SK-N-SH treated with all-trans-retinoic acid at 6 μM for 48 hours (cell line): ENCODE data around the gene SLC37A1.

Experiments used
- ATAC-seq: fragments of 200-7000 bp; cut with Tn5 transposase; 3 replicates; pipeline ENCODE4 v1.9.1; 2020; ENCODE audit warnings: mild to moderate bottlenecking, moderate library complexity
- ARNTL ChIP-seq: fragments of 450-650 bp; formaldehyde crosslinking; IDR thresholded peaks from 2 replicates; pipeline ENCODE4 v1.5.0; 2020; ENCODE audit warnings: low read depth, mild to moderate bottlenecking, moderate library complexity, borderline replicate concordance
- BACH2 ChIP-seq: fragments of 250-450 bp; sonication (Bioruptor Pico); IDR thresholded peaks from 2 replicates; pipeline ENCODE4 v1.9.0; 2021; ENCODE audit warnings: mild to moderate bottlenecking, borderline replicate concordance
- CSDC2 ChIP-seq: fragments of 250-450 bp; sonication (Bioruptor Pico); IDR thresholded peaks from 2 replicates; pipeline ENCODE4 v1.5.0; 2020; ENCODE audit warnings: mild to moderate bottlenecking, moderate library complexity
- ESRRG ChIP-seq: fragments of 250-450 bp; sonication (Bioruptor Pico); IDR thresholded peaks from 2 replicates; pipeline ENCODE4 v1.6.1; 2021; ENCODE audit warnings: mild to moderate bottlenecking
- ISL1 ChIP-seq: fragments of 250-450 bp; sonication (Bioruptor Pico); IDR thresholded peaks from 2 replicates; pipeline ENCODE4 v2.1.2; 2022; ENCODE audit warnings: mild to moderate bottlenecking, moderate library complexity
- OSR1 ChIP-seq: fragments of 250-450 bp; sonication (Bioruptor Pico); IDR thresholded peaks from 2 replicates; pipeline ENCODE4 v1.8.0; 2022; ENCODE audit warnings: moderate library complexity, mild to moderate bottlenecking, inconsistent platforms
- PPARA ChIP-seq: fragments of 250-450 bp; sonication (Bioruptor Pico); IDR thresholded peaks from 2 replicates; pipeline ENCODE4 v1.5.0; 2020; ENCODE audit warnings: mild to moderate bottlenecking, borderline replicate concordance
- SNAI2 ChIP-seq: fragments of 250-450 bp; sonication (Bioruptor Pico); IDR thresholded peaks from 2 replicates; pipeline ENCODE4 v1.5.0; 2020; ENCODE audit warnings: mild to moderate bottlenecking, moderate library complexity
- TCF4 ChIP-seq: fragments of 250-450 bp; sonication (Bioruptor Pico); IDR thresholded peaks from 2 replicates; pipeline ENCODE4 v1.8.0; 2021; ENCODE audit warnings: mild to moderate bottlenecking, moderate library complexity, borderline replicate concordance
- TOX ChIP-seq: fragments of 250-450 bp; sonication (Bioruptor Pico); IDR thresholded peaks from 2 replicates; pipeline ENCODE4 v1.8.0; 2021; ENCODE audit warnings: mild to moderate bottlenecking, moderate library complexity, borderline replicate concordance
- ZC3H10 ChIP-seq: fragments of 250-450 bp; sonication (Bioruptor Pico); IDR thresholded peaks from 2 replicates; pipeline ENCODE4 v1.5.1; 2021; ENCODE audit warnings: mild to moderate bottlenecking, moderate library complexity
- ZFP3 ChIP-seq: fragments of 250-450 bp; sonication (Bioruptor Pico); IDR thresholded peaks from 2 replicates; pipeline ENCODE4 v1.5.0; 2020; ENCODE audit warnings: mild to moderate bottlenecking, moderate library complexity
- ZFP30 ChIP-seq: fragments of 450-650 bp; formaldehyde crosslinking; IDR thresholded peaks from 2 replicates; pipeline ENCODE4 v1.5.0; 2022; ENCODE audit warnings: mild to moderate bottlenecking, moderate library complexity
- ZNF565 ChIP-seq: fragments of 450-650 bp; formaldehyde crosslinking; conservative IDR thresholded peaks from 2 replicates; pipeline ENCODE4 v1.5.0; 2020; ENCODE audit warnings: low read depth, mild to moderate bottlenecking, moderate library complexity
- ZNF70 ChIP-seq: fragments of 450-650 bp; formaldehyde crosslinking; IDR thresholded peaks from 2 replicates; pipeline ENCODE4 v1.5.0; 2020; ENCODE audit warnings: mild to moderate bottlenecking, moderate library complexity
- ZNF8 ChIP-seq: fragments of 450-650 bp; formaldehyde crosslinking; IDR thresholded peaks from 2 replicates; pipeline ENCODE4 v1.5.0; 2020; ENCODE audit warnings: mild to moderate bottlenecking, moderate library complexity
- TF ChIP-seq, protein P1 (sequence below): fragments of 250-450 bp; sonication (Bioruptor Pico); IDR thresholded peaks from 2 replicates; pipeline ENCODE4 v1.5.1; 2021; ENCODE audit warnings: mild to moderate bottlenecking, moderate library complexity
- TF ChIP-seq, protein P2 (sequence below): fragments of 250-450 bp; sonication (Bioruptor Pico); IDR thresholded peaks from 2 replicates; pipeline ENCODE4 v1.8.0; 2020; ENCODE audit warnings: mild to moderate bottlenecking, moderate library complexity, borderline replicate concordance
- TF ChIP-seq, protein P3 (sequence below): fragments of 250-450 bp; sonication (Bioruptor Pico); IDR thresholded peaks from 2 replicates; pipeline ENCODE4 v1.8.0; 2021; ENCODE audit warnings: low read depth, mild to moderate bottlenecking, moderate library complexity, borderline replicate concordance
- TF ChIP-seq, protein P4 (sequence below): fragments of 250-450 bp; sonication (Bioruptor Pico); IDR thresholded peaks from 2 replicates; pipeline ENCODE4 v1.5.1; 2020; ENCODE audit warnings: low read depth, mild to moderate bottlenecking, moderate library complexity
- TF ChIP-seq, protein P5 (sequence below): fragments of 250-450 bp; sonication (Bioruptor Pico); IDR thresholded peaks from 2 replicates; pipeline ENCODE4 v1.5.0; 2020; ENCODE audit warnings: mild to moderate bottlenecking, moderate library complexity

SLC37A1 gene

DNA sequence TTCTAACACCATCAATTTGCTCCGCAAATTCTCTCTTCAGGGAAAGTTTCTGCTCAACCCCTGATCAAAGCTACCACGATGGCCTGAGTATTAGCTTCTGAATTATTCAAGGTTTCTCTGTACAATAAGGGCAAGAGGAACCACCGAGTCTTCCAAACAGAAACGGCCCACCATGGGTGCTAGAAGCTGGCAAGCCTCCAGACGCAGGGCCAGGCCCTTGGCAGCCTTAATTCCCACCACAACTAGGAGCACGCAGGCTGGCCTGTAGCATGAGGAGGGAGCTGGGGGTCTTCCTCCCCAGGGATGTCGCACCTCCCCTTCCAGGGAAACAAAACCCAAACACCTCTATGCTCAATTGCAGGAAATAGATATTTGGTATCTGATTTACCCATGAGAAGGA is 28.7 kb upstream of the SLC37A1 start:
- ATAC-seq, result no peak
- TF ChIP-seq ARNTL (CRISPR knock-in tag) (no peak), ZFP3 (CRISPR knock-in tag) (no peak), OSR1 (no peak), BACH2 (CRISPR knock-in tag) (no peak), ESRRG (no peak), ZNF565 (CRISPR knock-in tag) (no peak), CSDC2 (no peak), ZNF8 (CRISPR knock-in tag) (no peak), TCF4 (CRISPR knock-in tag) (no peak), ISL1 (CRISPR knock-in tag) (no peak)
- TF ChIP-seq, protein P1, sequence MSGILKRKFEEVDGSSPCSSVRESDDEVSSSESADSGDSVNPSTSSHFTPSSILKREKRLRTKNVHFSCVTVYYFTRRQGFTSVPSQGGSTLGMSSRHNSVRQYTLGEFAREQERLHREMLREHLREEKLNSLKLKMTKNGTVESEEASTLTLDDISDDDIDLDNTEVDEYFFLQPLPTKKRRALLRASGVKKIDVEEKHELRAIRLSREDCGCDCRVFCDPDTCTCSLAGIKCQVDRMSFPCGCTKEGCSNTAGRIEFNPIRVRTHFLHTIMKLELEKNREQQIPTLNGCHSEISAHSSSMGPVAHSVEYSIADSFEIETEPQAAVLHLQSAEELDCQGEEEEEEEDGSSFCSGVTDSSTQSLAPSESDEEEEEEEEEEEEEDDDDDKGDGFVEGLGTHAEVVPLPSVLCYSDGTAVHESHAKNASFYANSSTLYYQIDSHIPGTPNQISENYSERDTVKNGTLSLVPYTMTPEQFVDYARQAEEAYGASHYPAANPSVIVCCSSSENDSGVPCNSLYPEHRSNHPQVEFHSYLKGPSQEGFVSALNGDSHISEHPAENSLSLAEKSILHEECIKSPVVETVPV (CRISPR knock-in tag), result no peak
- TF ChIP-seq, protein P2, sequence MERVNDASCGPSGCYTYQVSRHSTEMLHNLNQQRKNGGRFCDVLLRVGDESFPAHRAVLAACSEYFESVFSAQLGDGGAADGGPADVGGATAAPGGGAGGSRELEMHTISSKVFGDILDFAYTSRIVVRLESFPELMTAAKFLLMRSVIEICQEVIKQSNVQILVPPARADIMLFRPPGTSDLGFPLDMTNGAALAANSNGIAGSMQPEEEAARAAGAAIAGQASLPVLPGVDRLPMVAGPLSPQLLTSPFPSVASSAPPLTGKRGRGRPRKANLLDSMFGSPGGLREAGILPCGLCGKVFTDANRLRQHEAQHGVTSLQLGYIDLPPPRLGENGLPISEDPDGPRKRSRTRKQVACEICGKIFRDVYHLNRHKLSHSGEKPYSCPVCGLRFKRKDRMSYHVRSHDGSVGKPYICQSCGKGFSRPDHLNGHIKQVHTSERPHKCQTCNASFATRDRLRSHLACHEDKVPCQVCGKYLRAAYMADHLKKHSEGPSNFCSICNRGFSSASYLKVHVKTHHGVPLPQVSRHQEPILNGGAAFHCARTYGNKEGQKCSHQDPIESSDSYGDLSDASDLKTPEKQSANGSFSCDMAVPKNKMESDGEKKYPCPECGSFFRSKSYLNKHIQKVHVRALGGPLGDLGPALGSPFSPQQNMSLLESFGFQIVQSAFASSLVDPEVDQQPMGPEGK, result no peak

DNA sequence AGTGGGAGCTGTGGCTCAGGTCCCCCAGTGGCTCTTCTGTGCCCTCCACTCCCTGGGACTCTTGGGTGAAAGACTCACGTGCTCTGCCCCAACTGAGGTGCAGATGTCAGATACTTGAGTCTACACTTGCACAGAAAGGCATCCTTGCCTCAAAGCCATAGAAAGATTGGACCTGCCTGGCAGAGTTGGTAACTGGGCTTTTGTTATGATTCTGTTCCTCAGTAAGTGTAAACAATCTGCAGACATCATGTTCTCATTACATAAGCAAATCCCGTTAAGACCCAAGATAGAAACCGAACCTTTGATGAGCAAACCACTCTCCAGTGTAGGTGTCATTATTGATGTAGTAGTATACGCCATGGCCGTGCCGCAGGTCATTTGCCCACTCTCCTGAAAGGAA is 27.6 kb upstream of the SLC37A1 start:
- ATAC-seq, result no peak
- no peak for TF ChIP-seq ZC3H10
- no peak for TF ChIP-seq ZFP30
- TF ChIP-seq, protein P2, result no peak
- TF ChIP-seq, protein P3, sequence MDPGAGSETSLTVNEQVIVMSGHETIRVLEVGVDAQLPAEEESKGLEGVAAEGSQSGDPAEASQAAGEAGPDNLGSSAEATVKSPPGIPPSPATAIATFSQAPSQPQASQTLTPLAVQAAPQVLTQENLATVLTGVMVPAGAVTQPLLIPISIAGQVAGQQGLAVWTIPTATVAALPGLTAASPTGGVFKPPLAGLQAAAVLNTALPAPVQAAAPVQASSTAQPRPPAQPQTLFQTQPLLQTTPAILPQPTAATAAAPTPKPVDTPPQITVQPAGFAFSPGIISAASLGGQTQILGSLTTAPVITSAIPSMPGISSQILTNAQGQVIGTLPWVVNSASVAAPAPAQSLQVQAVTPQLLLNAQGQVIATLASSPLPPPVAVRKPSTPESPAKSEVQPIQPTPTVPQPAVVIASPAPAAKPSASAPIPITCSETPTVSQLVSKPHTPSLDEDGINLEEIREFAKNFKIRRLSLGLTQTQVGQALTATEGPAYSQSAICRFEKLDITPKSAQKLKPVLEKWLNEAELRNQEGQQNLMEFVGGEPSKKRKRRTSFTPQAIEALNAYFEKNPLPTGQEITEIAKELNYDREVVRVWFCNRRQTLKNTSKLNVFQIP, result no peak
- no peak for TF ChIP-seq ZFP3 (CRISPR knock-in tag)
- no peak for TF ChIP-seq TCF4 (CRISPR knock-in tag)
- TF ChIP-seq, protein P4, sequence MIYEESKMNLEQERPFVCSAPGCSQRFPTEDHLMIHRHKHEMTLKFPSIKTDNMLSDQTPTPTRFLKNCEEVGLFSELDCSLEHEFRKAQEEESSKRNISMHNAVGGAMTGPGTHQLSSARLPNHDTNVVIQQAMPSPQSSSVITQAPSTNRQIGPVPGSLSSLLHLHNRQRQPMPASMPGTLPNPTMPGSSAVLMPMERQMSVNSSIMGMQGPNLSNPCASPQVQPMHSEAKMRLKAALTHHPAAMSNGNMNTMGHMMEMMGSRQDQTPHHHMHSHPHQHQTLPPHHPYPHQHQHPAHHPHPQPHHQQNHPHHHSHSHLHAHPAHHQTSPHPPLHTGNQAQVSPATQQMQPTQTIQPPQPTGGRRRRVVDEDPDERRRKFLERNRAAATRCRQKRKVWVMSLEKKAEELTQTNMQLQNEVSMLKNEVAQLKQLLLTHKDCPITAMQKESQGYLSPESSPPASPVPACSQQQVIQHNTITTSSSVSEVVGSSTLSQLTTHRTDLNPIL (CRISPR knock-in tag), result no peak
- TF ChIP-seq BACH2 (CRISPR knock-in tag), result no peak
- no peak for TF ChIP-seq CSDC2
- TF ChIP-seq, all 23 proteins: peak for 0

DNA sequence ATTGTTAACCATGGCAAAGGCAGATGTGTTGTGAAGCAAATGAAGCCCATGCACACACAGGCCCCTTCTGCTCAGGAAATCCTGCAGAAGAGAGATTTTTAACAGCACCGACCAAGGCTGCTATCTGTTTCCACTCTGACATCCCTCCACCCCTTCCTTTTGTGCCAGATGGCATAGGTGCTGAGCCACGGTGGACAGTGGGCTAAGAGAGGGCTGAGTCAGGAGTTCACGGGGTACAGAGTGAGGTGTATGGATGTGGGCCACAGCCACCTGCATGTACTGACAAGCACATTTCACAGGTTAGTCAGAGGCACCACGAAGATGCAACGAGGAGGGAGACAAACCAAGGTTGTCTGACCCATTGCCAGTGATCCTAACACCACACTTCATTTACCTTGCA is 27.1 kb upstream of the SLC37A1 start:
- ATAC-seq, result no peak
- TF ChIP-seq, protein P4 (CRISPR knock-in tag), result no peak
- no peak for TF ChIP-seq TOX (CRISPR knock-in tag)
- no peak for TF ChIP-seq OSR1
- TF ChIP-seq SNAI2 (CRISPR knock-in tag), result no peak
- no peak for TF ChIP-seq PPARA (CRISPR knock-in tag)
- no peak for TF ChIP-seq ESRRG
- TF ChIP-seq, protein P3, result no peak
- TF ChIP-seq ARNTL (CRISPR knock-in tag), result no peak
- TF ChIP-seq ZFP3 (CRISPR knock-in tag), result no peak
- TF ChIP-seq, protein P2, result no peak
- TF ChIP-seq ZNF70 (CRISPR knock-in tag), result no peak
- TF ChIP-seq, protein P5, sequence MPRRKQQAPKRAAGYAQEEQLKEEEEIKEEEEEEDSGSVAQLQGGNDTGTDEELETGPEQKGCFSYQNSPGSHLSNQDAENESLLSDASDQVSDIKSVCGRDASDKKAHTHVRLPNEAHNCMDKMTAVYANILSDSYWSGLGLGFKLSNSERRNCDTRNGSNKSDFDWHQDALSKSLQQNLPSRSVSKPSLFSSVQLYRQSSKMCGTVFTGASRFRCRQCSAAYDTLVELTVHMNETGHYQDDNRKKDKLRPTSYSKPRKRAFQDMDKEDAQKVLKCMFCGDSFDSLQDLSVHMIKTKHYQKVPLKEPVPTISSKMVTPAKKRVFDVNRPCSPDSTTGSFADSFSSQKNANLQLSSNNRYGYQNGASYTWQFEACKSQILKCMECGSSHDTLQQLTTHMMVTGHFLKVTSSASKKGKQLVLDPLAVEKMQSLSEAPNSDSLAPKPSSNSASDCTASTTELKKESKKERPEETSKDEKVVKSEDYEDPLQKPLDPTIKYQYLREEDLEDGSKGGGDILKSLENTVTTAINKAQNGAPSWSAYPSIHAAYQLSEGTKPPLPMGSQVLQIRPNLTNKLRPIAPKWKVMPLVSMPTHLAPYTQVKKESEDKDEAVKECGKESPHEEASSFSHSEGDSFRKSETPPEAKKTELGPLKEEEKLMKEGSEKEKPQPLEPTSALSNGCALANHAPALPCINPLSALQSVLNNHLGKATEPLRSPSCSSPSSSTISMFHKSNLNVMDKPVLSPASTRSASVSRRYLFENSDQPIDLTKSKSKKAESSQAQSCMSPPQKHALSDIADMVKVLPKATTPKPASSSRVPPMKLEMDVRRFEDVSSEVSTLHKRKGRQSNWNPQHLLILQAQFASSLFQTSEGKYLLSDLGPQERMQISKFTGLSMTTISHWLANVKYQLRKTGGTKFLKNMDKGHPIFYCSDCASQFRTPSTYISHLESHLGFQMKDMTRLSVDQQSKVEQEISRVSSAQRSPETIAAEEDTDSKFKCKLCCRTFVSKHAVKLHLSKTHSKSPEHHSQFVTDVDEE, result no peak
